ENCODE measurements around the gene PDE4D.

The PDE4D gene

DNA sequence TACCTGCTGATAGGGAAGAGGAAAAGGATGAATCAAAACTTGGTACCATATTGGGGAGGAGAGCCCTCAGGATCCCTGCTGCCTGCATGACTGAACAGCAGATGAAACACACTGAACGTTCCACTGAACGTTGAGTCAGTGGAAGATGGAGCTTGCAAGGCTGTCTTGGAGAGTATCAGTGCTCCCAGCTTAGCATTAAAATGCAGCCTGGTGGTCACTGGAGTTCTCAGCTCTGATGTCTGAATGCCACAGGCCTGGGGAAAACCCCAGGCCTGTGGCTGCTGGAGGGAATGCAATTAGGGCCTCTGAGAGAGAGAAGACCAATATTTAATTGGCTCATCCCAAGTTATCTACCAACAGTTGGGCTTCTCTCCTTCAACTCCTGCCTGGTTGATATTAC is 54.5 kb downstream of the PDE4D start:
- no peak for DNase-seq (ENCODE audit: low spot score)

DNA sequence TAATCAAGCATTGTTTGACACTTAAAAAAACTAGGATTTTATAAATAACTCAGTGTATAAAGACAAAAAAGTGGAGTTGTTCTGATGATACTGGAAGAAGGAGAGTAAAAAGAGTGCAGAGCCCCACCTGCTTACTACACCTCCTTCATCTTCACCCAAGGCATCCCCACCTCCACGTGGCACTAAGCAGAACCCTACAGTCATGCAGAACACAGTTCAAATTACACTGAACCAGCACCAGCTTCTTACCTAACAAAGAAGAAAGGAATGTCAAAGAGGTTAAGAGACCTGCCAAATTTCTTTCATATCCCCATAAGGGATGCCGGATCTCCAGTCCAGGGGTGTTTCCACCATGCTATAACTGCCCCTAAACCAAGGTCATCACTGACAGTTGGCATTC is 55.5 kb downstream of the PDE4D start:
- DNase-seq (ENCODE audit: low spot score) = no peak

DNA sequence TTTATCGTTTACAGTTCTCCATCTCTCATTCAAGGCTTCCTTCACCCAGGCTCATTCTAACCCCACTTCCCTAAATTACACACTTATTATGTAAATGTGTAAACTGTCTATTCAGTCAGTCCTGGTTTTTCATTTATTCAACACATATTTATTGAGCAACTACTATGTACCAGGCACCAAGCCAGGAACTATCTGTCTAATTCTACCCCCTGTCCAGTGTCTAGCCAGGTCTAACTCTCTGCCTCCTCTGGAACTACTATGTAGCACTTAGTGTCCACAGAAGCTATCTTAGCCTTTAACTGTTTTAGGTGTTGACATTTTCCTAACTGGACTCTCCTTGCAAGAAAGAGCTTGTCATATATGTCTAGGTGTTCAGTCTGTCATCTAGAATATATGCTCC is 56.5 kb downstream of the PDE4D start:
- DNase-seq (ENCODE audit: low spot score) = no peak

DNA sequence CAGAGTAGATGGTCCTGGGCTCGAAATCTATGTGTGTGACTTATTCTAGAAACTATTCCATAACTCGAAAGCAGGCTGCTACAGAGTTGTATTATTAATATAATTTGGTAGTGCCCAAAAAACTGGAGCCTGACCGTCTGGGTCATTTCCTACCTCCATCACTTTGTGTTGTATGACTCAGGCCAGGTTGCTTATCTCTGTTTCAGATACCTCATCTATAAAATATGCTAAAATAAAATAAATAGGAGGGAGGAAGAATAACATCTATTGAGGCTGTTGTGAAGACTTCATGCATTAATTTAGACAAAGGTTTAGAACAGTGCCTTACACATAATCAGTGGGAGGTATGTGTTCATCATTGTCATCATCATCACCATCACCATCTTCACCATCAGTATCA is 57.7 kb downstream of the PDE4D start:
- DNase-seq (ENCODE audit: low spot score) = no peak

DNA sequence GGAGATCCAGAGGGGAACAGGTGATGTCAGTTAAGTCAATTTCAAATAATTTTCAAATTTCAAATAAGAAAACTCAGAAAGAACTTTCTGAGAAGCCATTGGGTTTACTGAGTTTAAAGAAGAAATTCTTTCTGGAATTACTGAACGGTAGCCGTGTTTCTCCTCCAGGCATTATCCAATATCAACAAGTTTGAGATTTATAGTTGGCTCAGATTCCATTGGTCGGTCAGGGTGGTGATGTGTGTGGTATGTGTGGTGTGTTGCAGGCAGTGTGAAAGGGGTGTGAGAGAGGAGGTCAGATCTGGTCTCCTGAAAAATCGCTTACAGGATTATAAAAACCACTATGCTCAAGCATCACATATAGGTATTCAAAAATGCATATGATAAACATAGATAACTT is 60.1 kb downstream of the PDE4D start:
- no peak for DNase-seq (ENCODE audit: low spot score)

DNA sequence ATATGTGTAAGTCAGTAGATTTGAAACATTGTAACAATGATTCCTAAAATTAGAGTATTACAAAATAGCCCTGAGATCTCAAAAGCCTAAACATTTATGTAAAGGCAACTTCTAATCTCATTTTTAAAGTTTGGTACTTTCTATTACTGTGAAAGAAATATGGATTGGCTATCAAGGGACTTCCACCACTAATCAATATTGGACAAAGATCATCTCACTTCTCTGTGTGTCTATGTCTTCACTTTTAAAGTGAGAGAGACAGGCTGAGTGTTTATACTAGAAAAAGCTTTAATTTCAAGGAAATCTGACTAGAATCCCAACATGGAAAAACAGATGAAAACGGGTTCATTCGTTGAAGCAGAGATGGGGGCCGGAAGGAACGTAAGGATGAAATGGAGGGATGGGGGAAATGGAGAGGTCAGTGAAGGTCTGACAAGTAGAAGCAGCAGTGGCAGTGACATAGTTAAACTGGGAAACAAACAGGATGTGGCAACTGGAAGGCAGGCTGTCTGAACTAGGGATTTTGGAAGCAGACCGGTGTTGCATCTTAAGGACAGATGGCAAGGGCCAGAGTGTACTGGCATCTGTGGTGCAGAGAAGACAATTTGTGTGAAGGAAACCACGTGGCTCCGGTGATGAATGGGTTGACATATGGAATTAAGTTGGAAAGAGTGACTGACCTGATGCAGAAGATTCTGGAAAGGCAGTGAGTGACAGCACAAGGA is 60.8 kb downstream of the PDE4D start:
- no peak for DNase-seq (ENCODE audit: low spot score)

DNA sequence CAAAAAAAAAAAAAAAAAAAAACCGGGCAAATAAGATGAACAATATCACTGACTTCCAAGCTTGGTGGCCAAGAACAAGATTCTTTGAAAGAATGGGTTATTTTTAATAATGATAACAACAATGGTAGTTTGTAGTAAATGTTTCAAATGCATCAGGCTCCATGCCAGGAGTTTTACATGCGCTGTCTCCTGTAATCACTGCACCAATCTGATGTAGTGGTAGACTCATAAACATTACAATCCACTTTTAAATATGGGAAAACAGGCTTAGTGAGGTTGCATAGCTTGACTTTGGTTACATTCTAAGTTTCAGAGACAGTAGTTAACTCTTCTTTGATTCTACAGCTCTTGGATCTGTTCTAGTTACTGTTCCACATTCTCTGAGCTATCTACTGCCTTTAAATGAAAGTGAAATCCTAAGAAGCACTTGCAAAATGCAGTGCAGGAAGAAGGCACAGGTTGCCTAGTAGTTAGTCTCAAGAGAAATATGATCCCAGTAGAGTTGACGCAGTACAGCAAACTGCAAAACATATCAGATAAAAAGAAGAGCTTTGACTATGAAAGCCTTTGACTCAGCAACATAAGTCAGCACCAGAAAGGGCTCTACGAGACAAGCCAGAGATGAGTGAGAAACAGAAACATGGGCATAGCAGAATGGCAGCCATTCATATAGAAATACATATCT is 62.1 kb downstream of the PDE4D start:
- DNase-seq (ENCODE audit: low spot score) = no peak

DNA sequence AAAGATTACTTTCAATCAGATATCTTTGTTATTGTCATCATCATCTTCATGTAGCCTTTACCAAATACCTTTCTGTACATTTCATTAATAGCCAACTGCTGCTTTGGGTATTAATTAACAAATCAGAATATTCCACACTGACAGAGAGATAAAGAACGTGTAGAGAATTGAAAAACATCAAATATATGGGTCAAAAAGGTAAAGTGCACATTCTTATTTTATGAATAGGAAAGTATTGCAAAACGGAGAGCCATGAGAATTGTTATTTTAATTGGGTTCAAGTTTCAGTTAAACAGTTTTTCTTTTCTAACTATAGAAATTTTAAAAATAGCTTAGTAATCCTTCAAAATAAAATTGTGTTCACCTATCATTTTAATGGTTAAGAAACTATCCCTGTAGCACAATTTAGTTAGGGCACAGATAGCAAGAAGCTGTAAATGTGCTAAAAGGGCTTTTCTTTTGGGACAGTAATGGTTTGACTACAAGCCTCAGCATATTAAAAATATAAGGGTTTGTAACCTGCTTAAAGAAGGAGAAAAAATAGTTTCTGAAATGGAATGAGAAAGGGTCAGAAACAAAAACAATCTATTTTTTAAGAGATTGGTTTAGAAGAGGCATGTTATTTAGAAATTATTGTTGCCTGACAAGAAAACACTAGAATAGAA is 62.9 kb downstream of the PDE4D start:
- no peak for DNase-seq (ENCODE audit: low spot score)

DNA sequence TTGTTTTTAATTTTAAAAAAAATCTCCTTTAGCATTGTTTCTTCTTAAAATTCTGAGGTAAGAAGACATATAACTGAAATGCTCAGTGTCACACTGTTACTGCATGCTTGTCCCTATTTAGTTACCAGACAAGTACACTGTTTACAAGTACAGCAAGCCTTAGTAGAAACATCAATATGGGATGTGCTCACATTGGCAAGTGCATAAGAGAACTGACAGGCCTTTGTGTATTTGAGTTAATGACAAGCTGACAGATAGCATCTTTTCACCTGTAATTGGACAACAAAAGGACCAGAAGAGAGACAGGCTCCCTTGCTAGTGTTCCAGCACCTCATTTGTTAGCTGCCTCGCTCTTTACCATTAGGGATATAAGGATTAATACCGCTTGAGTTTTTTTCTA is 63.6 kb downstream of the PDE4D start:
- DNase-seq (ENCODE audit: low spot score) = no peak

DNA sequence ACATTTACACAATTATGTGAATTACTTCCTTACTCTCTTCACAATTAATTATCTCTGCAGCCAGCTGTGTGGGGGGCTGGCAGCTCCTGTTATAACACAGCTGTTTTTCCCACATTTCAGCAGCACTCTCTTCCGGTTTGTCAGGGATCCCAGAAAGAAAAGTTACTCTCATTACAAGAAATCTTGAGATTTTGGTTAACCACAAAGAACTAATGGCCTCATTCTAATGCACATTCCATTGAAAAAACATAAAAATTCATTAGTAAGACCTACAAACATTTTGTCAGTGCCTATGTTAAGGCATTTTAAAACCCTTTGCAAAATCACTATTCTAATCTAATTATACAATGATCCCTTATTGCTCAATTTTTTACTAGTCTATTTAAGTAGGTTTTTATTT is 64.1 kb downstream of the PDE4D start:
- no peak for DNase-seq (ENCODE audit: low spot score)

DNA sequence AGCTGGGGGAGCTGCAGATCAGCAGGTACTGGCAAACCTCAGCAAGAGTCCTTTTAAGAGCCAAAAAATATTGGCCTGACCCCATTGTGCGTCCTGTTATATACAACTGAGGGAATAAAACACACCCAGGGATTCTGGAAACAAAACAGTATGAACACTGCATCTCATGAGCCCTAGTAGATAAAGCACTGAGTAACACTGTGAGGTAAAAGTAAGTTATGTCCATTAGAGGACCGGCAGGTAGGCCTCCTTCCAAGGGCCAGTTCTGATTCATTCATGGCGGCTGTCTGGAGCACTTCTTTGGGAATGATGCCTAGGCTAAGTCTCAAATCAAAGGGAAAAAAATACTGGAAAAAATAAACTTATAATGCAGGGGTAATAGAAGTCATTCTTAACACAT is 64.9 kb downstream of the PDE4D start:
- DNase-seq (ENCODE audit: low spot score) = no peak

DNA sequence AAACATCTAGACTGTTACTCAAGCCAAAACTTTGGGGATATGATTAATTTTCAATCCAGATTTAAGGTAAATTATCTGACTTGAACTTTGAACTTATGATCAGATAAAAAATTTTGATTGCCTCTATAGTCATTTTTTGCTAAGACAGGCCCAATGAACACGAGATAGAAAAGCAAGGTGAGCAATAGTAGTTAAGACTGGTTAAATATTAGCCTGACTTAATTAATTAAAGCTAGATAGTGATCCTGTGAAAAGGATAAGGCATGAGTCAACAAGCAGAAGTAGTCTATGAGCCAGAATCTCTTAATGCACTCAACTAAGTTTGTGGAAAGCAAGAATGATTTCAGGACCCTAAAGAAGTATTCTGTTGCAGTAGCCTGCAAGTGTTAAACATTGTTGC is 66.5 kb downstream of the PDE4D start:
- no peak for DNase-seq (ENCODE audit: low spot score)

DNA sequence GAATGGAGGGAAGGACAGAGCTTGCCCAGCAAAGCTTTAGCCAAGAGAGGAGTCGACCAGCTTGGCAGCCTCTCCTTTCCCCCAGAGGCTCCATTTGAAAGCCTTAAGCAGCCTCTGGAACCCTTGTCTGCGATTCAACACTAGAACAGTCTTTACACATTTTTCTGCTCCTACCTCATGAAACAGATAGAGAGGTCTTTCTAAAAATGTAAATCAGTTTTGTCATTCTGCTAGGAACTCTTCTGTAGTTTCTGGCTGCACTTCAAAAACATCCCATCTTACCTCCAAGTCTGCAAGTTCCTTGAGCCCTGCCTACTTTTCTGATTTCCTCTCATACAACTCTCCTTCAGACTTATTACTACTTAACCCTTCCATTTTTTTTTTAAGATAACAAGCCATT is 70.1 kb downstream of the PDE4D start:
- no peak for DNase-seq (ENCODE audit: low spot score)

DNA sequence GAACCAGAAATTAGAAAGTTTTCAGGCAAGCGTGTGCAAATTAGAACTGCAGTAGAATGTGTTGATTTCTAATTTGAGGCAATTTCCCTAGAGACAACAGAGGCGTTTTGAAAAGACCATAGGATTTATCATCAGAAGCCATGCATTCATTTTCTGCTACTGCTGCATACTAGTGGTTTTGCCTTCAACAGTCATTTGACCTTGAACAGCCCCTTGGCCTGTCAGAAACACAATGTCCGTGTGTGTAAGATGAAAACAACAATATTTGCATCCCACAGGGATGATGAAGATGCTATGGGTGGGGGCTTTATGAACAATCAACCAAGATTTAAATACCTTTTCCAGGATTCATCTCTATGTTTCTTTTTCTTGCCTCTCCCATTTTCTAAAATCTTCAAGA is 73.7 kb downstream of the PDE4D start:
- DNase-seq (ENCODE audit: low spot score) = no peak

DNA sequence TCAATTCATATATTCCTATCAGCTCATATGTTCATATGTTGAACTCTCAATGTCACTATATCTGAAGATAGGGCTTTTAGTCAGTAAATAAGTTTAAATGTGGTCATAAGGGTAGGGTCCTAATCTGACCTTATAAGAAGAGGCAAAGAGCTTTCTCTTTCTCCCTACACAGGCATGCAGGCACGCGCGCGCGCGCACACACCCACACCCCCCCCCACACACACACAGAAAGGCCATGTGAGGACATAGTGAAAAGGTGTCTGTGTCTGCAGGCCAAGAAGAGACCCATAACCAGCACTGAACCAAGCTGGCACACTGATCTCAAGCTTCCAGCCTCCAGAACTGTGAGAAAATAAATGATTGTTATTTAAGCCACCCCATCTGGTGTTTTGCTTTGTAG is 76.0 kb downstream of the PDE4D start:
- DNase-seq (ENCODE audit: low spot score) = no peak

DNA sequence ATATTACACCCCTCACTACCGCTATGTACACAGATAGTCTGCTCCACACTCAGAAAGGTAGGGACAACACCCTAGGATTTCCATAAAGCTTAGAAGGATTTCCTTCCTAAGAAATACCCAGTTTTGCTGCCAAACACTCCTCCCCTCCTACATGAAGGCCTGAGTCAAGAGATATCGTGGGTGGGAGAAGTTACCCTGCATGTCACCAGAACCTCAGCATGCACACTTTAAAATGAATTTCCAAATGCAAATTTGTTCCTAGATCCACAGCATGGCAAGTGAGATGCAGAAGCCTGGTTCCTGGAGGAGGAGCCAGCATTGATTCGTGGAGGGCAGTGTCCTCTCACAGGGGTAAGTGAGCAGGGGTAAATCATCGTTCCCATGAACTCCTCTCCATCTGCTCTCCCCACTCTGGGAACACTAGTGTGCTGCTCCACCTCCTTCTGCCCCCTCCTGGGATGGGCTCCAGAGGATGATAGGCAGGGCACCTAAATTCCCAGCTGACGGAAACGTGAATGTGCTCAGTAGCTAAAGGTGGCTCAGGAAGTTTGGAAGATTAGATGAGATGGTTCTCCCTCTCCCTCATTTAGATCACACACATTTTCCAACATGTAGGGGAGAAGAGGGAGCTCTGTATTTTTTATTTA is 76.7 kb downstream of the PDE4D start:
- no peak for DNase-seq (ENCODE audit: low spot score)

DNA sequence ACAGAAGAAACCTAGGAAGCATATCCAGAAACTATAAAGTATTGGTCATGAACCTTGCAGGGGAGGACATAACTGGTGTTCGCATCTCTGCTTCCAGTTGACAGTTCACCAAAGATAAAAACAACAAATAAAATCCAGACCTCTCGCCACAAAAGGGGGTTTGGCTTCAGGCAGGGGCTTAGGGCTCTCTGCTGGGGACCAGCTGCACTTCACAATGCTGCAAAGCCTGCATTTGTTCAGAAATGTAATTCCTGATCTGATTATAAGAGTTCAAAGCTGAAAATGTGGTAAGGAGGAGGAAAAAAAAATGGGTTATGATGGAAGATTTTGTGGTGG is 79.0 kb downstream of the PDE4D start:
- DNase-seq (ENCODE audit: low spot score) = no peak

DNA sequence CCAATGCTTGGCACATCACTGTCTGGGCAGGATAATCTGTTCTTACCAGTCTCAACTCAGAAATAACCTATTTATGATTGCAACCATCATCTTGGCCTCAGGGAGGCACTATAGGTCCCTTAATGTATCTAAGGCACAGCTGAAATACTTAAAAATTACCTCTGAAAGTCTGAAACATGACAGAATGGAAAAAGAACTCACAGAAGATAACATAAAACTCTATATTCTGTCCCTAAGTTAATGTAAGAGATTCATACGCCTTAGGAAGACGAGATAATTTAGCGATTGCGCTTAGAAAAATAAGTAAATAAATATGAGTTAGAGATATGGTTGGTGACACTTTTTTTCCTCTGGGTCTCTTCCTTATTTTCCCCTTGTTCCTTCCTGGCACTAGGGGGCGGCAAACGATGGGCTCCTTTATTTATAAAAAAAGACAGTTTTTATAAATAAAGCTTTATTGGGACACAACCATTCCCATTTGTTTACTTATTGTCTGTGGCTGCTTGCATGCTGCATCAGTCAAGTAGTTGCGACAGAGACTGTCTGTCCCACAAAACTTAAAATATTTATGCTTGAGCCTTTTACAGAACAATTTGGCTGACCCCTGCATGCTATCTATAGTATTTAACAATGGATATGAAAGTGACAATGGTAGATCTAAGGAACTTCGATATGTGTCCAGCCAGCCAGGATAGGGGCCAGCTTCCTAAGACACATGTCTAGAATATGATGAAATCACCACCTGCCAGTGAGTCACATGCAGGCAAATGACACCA is 79.6 kb downstream of the PDE4D start:
- peak; percentile 11 for DNase-seq (ENCODE audit: low spot score)

DNA sequence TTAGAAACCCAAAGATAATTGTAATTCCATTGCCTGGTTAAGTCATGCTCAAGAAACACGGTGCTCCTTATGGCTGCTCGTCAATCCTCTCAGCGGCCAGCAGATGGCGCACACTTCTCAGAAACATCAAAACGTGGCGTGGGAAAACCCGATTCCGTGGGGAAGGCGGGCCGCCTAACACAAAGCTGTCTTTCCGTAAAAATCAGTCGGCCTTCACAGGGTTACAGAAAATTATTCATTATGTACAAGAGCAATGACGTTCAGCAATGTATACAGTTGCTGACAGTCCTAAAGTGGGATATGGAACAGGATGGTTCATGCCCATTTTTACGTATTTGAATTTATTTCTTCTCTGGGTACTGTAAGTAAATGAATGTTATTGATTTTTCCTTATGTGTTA is 83.5 kb downstream of the PDE4D start:
- peak; percentile 35 for DNase-seq (ENCODE audit: low spot score)

DNA sequence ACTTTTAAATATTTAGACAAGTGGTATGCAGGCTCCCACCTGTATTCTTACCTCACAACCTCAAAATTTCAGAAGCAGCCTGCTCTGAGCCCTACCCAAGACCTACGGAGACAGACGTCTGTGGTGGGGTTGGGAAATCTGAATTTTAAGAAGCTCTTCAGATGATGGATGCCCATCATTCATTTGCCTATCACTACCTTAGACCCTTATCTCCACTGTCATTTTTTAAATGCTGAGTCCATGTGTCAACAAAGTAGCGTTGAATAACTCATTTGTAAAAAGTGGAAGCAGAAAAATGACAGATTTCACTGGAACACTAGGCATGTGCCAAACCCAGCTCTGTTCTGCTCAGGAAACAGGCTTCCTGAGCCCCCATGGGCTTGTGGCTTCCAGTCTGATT is 85.7 kb downstream of the PDE4D start:
- DNase-seq (ENCODE audit: low spot score) = no peak

DNA sequence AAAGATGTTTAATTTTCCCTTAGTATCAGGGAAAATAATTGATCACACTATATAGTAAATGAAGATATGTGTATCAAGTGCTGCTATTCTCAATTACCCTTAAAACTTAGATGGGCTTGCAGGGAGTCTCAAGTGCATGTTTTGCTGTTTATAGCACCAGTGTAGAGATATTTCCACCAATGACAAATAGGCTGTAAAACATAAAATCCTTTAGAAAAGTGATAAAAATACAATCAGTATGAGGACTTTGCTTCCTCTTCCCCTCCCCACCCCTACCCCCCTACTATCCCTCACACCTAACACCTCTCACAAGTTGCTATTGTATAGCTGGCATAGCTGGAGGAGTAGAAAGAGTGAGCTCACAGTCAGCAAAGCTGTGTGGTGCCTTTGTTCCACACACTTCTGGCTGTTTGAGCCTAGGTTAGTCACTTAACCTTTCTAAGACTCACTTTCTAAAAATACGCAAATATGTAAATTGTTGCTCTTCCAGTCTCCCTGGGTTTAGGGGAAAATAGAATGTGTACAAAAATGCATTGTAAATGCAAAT is 93.1 kb downstream of the PDE4D start:
- DNase-seq (ENCODE audit: low spot score) = no peak
